ENCODE results near the gene UCK2. TPM values are rescaled to one million over a fixed set of nuclear protein-coding genes. Genes with fewer than 3 reads are reported as not detected.

Gene UCK2
- total RNA-seq, 1 donor from 2014 or later, result 62.4 TPM

- DNase-seq (ENCODE audit: low read depth), result no peak
- H3K4me3 ChIP-seq (ENCODE audit: low read depth, low read length), result no peak overlapping the region
- TF ChIP-seq CTCF (conservative IDR thresholded peaks at IDR 0.05; ENCODE audit: low read depth, low read length), result no peak
Measured at GRCh38 chr1:165833358-165833757, 5.9 kb downstream of the UCK2 start.

GRCh38 chr1:165834229-165834628 lies 6.8 kb downstream of the UCK2 start:
- no peak overlapping the region for H3K4me3 ChIP-seq (ENCODE audit: low read depth, low read length)
- TF ChIP-seq CTCF (conservative IDR thresholded peaks at IDR 0.05; ENCODE audit: low read depth, low read length), result no peak
- DNase-seq (ENCODE audit: low read depth), result no peak

DNA sequence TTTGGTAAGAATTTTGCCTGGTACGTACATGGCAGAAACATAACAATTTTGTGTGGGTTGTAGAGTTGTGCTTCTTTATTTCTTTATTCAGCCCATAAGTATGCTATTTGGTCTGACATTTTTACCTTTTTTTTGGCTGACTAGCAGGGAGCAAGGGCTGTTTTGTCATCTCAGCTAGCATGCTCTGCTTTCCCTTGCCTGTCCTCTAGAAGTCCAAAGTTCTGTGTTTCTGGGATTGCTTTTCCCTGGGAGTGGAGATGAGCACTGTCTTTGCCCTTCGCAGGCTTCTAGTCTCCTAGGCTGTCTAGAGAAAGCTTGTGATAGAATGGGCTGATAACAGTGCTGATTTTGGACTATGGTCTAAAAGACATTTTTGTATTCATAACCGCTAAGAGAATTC lies 7.5 kb downstream of the UCK2 start:
- DNase-seq (ENCODE audit: low read depth), result no peak
- H3K4me3 ChIP-seq (ENCODE audit: low read depth, low read length), result no peak overlapping the region
- no peak for TF ChIP-seq CTCF (conservative IDR thresholded peaks at IDR 0.05; ENCODE audit: low read depth, low read length)

DNA sequence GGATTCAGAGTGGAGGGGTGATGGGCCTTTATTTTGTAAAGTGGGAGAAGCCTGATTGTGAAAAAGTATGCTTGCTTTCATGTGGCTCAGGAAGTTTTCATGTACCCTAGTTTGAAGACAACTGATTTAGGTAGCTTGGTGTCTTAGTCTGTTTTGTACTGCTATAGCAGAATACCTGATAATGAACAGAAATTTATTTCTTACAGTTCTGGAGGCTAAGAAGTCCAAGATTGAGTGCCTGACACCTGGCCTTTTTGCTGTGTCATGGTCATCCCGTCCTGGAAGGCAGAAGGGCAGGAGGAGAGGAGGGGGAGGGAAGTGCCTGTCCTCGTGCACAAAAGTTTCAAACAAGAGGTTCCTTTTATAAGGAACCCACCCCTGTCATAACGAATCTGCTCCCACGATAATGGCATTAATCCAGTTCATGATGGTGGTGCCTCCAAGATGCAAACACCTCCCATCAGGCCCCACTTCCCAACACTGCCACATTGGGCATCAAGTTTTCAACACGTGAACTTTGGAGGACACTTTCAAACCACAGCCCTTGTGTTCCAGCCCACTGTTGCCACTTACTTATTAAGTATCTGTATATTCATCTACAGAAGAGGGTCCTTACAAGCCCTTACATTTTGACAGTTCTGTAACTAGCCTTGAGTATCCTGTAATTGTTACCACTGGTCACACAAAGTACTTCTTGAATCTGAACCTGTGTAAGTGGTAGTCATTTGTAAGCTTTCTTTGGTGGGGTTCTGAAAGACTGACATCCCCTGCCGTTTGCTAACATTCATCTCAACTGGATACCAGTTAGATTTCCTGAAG lies 9.5 kb downstream of the UCK2 start:
- TF ChIP-seq CTCF (conservative IDR thresholded peaks at IDR 0.05; ENCODE audit: low read depth, low read length), result no peak
- H3K4me3 ChIP-seq (ENCODE audit: low read depth, low read length), result no peak overlapping the region
- DNase-seq (ENCODE audit: low read depth), result no peak

- no peak overlapping the region for H3K4me3 ChIP-seq (ENCODE audit: low read depth, low read length)
- TF ChIP-seq CTCF (conservative IDR thresholded peaks at IDR 0.05; ENCODE audit: low read depth, low read length), result no peak
- DNase-seq (ENCODE audit: low read depth), result no peak
Measured at GRCh38 chr1:165837838-165838364, 10.5 kb downstream of the UCK2 start.

DNA sequence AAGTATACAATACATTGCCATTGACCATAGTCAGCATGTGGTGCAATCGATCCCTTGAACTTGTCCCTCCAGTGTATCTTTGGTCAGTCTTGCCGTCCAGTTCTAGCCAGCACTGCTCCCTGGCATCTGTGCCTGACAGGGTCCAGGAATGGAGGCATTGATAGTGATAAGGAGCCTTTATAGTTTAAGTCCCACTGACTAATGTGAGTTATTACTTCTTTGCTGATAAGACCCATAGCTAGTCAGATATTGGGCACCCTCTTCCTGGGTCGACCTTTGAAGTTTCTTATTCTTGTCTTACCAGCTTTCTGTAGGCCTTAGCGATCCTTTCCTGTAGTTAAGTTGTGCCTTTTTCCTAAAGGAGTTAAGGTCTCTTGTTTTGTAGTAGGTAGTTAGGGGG lies 13.0 kb downstream of the UCK2 start:
- no peak for TF ChIP-seq CTCF (conservative IDR thresholded peaks at IDR 0.05; ENCODE audit: low read depth, low read length)
- no peak for DNase-seq (ENCODE audit: low read depth)

GRCh38 chr1:165841582-165842017 lies 14.2 kb downstream of the UCK2 start:
- no peak for TF ChIP-seq CTCF (conservative IDR thresholded peaks at IDR 0.05; ENCODE audit: low read depth, low read length)
- H3K4me3 ChIP-seq (ENCODE audit: low read depth, low read length), result no peak overlapping the region
- no peak for DNase-seq (ENCODE audit: low read depth)

More for the DNA sequence above, 13.0 kb downstream of the UCK2 start:
- no peak overlapping the region for H3K4me3 ChIP-seq (ENCODE audit: low read depth, low read length)
